OCI-LY3 (cell line): ENCODE results near the gene LGALS3.

Experiments
- CTCF ChIP-seq: fragments of 200-600, 300-600 bp; sonication (generic); IDR thresholded peaks from 2 replicates; pipeline ENCODE4 v1.5.1; 2014; ENCODE audit warnings: antibody characterized with exemption, low read length, low read depth
- EZH2phosphoT487 ChIP-seq: fragments of 200-600 bp; shearing (Covaris generic); IDR thresholded peaks from 2 replicates; pipeline ENCODE4 v1.6.1; 2018; ENCODE audit warnings: antibody characterized with exemption, mixed run types, low read depth

- TF ChIP-seq CTCF: no peak
- TF ChIP-seq EZH2phosphoT487: no peak
These were observed 42.1 kb upstream of the LGALS3 start for GRCh38 chr14:55086938-55087337.
